ENCODE results near the gene ZNF468. TPM values are rescaled to one million over a fixed set of nuclear protein-coding genes. Genes with fewer than 3 reads are reported as not detected.
"Not testable (repeated sequence)": the region's sequence is repeated elsewhere in the genome, so short reads cannot be mapped to it uniquely, and the experiment has no call there.

The ZNF468 gene
- total RNA-seq (2021) (11.3 and 14.4 TPM in 2 replicates), Bru-seq, nascent RNA (percentile 47 among the genes with signal in this experiment), BruChase-seq, experiment 1, labeled RNA remaining after a 2-hour chase (percentile 65 among the genes with signal in this experiment), BruChase-seq, experiment 2, labeled RNA remaining after a 6-hour chase (percentile 54 among the genes with signal in this experiment)
- long read RNA-seq, full-length matches to known transcripts = 11 of 18 reads
- long read RNA-seq, partial matches to known transcripts = 0 of 18 reads
- long read RNA-seq, other reads (novel, unspliced or antisense) = 7 of 18 reads

GRCh38 chr19:52857378-52858191 is at the start of gene ZNF468:
Gene ZNF468, minus strand, starts transcription at chr19:52857619. Its CDS starts 3,347 bp downstream, at chr19:52854272.
- intact Hi-C loops (cut with micrococcal nuclease; ENCODE audit: unreplicated experiment); H3K27me3 ChIP-seq (replicated peaks; ENCODE audit: insufficient read depth, low read depth, low read length, poor library complexity); CTCF ChIA-PET; H3K27ac ChIP-seq (ENCODE audit: low read depth, low read length, poor library complexity, severe bottlenecking); H3K9me3 ChIP-seq (ENCODE audit: low read depth, low read length, poor library complexity, severe bottlenecking); POLR2A ChIA-PET (ENCODE audit: low non-redundant PET); BruUV-seq (replicated peaks); H3K4me1 ChIP-seq (ENCODE audit: insufficient read depth, low read length, poor library complexity, severe bottlenecking); H3K36me3 ChIP-seq (ENCODE audit: insufficient read depth, low read length, poor library complexity, severe bottlenecking): not testable (repeated sequence)
- peak; percentile 50 for DNase-seq (ENCODE audit: low spot score)
- peak within 1 kb of the TSS; percentile 54 for H3K4me3 ChIP-seq (ENCODE audit: low read depth, low read length, poor library complexity, severe bottlenecking)

GRCh38 chr19:52904052-52904780 is 46.8 kb upstream of the ZNF468 start:
- H3K9me3 ChIP-seq (ENCODE audit: low read depth, low read length, poor library complexity, severe bottlenecking); BruUV-seq (replicated peaks); H3K4me1 ChIP-seq (ENCODE audit: insufficient read depth, low read length, poor library complexity, severe bottlenecking); CTCF ChIA-PET; H3K36me3 ChIP-seq (ENCODE audit: insufficient read depth, low read length, poor library complexity, severe bottlenecking); H3K27ac ChIP-seq (ENCODE audit: low read depth, low read length, poor library complexity, severe bottlenecking); H3K4me3 ChIP-seq (ENCODE audit: low read depth, low read length, poor library complexity, severe bottlenecking); intact Hi-C loops (cut with micrococcal nuclease; ENCODE audit: unreplicated experiment); H3K27me3 ChIP-seq (replicated peaks; ENCODE audit: insufficient read depth, low read depth, low read length, poor library complexity); POLR2A ChIA-PET (ENCODE audit: low non-redundant PET); DNase-seq (ENCODE audit: low spot score): not testable (repeated sequence)

- H3K36me3 ChIP-seq (ENCODE audit: insufficient read depth, low read length, poor library complexity, severe bottlenecking) = no peaks in the 10 kb centered on the region
- no peak for DNase-seq (ENCODE audit: low spot score)
- H3K9me3 ChIP-seq (ENCODE audit: low read depth, low read length, poor library complexity, severe bottlenecking) = no peaks in the 10 kb centered on the region
- no peak overlapping the region for H3K27ac ChIP-seq (ENCODE audit: low read depth, low read length, poor library complexity, severe bottlenecking)
- TF ChIP-seq CTCF (conservative IDR thresholded peaks at IDR 0.05; ENCODE audit: low read depth, low read length) = no peak
- TF ChIP-seq EZH2 (IDR thresholded peaks at IDR 0.05; ENCODE audit: borderline replicate concordance, low read depth, low read length, poor library complexity, severe bottlenecking) = no peak
- no peak overlapping the region for H3K4me3 ChIP-seq (ENCODE audit: low read depth, low read length, poor library complexity, severe bottlenecking)
- no TSS peak for BruUV-seq (replicated peaks)
- intact Hi-C loops (cut with micrococcal nuclease; ENCODE audit: unreplicated experiment) = no loop called here
- no peaks in the 10 kb centered on the region for H3K27me3 ChIP-seq (replicated peaks; ENCODE audit: insufficient read depth, low read depth, low read length, poor library complexity)
- CTCF ChIA-PET = no interaction called here
- H3K4me1 ChIP-seq (ENCODE audit: insufficient read depth, low read length, poor library complexity, severe bottlenecking) = no peaks in the 10 kb centered on the region
- POLR2A ChIA-PET (ENCODE audit: low non-redundant PET) = no interaction called here
These were observed 44.4 kb upstream of the ZNF468 start for GRCh38 chr19:52901842-52902241.

- H3K4me1 ChIP-seq (ENCODE audit: insufficient read depth, low read length, poor library complexity, severe bottlenecking); H3K27me3 ChIP-seq (replicated peaks; ENCODE audit: insufficient read depth, low read depth, low read length, poor library complexity); BruUV-seq (replicated peaks); POLR2A ChIA-PET (ENCODE audit: low non-redundant PET); H3K9me3 ChIP-seq (ENCODE audit: low read depth, low read length, poor library complexity, severe bottlenecking); DNase-seq (ENCODE audit: low spot score); CTCF ChIA-PET; H3K4me3 ChIP-seq (ENCODE audit: low read depth, low read length, poor library complexity, severe bottlenecking); H3K36me3 ChIP-seq (ENCODE audit: insufficient read depth, low read length, poor library complexity, severe bottlenecking); intact Hi-C loops (cut with micrococcal nuclease; ENCODE audit: unreplicated experiment); H3K27ac ChIP-seq (ENCODE audit: low read depth, low read length, poor library complexity, severe bottlenecking): not testable (repeated sequence)
These were observed 41.2 kb upstream of the ZNF468 start for GRCh38 chr19:52898596-52898995.
